Measurements from ENCODE around the gene TFDP2.
A peak's percentile ranks its signal among the peaks of the same experiment; 100 is the strongest.
"Not testable (repeated sequence)": the region's sequence is repeated elsewhere in the genome, so short reads cannot be mapped to it uniquely, and the experiment has no call there.

TFDP2 gene

DNA sequence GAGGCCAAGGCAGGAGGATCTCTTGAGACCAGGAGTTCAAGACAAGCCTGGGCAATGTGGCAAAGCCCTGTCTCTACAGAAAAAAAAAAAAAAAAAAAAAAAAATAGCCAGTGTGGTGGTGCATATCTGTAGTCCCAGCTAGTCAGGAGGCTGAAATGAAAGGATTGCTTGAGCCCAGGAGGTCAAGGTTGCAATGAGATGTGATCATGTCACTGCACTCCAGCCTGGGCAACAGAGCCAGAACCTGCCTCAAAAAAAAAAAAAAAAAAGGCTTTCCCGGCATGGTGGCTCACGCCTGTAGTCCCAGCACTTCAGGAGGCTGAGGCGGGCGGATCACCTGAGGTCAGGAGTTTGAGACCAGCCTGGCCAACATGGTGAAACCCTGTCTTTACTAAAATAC is 73.7 kb downstream of the TFDP2 start:
- not testable (repeated sequence) for DNase-seq (ENCODE audit: low read depth, low spot score)

DNA sequence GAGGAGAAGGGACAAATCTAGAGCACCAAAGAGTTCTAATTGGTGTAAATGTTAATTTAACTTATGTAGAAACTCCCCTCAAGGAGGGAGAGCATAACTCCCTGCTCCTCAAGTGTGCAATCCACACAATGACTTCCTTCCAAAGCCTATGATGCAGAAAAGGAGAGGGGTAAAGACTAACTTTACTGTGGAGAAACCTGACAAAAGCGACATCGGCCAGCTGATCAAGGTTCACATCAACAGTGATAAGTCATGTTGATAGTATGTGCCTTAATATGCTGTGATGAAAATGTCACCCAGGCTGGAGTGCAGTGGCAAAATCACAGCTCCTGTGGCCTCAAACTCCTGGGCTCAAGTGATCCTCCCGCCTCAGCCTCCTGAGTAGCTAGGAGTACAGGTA is 76.5 kb downstream of the TFDP2 start:
- no peak for DNase-seq (ENCODE audit: low read depth, low spot score)

DNA sequence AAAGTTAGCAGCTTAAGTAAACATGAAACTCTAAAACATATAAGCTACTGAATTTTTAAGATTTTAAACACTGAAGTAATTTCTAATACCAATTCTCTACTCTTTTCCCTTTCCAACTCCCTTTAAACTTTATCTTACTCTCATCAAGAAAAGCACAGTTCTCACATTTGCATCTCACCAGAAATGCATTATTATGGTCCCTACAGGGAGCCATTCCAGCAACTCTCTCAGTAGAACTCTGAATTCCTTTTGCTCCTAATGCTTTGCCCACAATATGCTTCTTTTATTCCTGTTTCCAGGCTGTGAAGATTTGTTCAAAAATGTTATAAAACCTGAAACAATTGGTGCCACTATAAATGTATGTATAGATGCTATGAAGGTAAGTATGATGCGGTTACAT is 83.4 kb downstream of the TFDP2 start:
- DNase-seq (ENCODE audit: low read depth, low spot score): no peak

DNA sequence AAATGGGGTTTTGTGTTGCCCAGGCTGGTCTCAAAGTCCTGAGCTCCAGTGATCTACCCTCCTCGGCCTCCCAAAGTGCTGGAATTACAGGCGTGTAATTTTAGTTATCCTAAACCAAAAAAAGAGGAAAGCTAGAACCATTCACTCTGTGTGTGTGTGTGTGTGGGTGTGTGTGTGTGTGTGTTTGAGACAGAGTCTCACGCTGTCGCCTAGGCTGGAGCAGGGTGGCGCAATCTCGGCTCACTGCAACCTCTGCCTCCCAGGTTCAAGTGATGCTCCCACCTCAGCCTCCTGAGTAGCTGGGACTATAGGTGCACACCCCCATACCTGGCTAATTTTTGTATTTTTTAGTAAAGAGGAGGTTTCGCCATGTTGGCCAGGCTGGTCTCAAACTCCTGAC is 84.0 kb downstream of the TFDP2 start:
- no peak for DNase-seq (ENCODE audit: low read depth, low spot score)

DNA sequence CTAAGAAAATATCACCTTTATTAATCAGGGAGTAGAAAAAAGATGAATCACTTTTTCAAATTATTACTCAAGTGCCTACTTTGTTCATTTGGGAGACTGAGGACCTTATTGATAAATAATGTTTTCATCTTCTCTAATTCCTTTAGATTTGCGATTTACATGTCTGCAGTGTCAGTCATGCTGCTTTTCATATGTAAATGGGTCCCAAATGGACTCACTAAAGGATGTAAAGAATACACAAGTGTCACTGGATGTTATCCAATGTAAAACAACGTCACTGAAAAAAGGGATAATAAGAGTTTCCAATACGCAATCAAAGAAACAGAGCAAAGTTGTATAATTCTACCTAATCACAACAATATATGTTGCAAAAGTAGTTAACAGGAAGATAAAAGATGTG is 84.9 kb downstream of the TFDP2 start:
- no peak for DNase-seq (ENCODE audit: low read depth, low spot score)

DNA sequence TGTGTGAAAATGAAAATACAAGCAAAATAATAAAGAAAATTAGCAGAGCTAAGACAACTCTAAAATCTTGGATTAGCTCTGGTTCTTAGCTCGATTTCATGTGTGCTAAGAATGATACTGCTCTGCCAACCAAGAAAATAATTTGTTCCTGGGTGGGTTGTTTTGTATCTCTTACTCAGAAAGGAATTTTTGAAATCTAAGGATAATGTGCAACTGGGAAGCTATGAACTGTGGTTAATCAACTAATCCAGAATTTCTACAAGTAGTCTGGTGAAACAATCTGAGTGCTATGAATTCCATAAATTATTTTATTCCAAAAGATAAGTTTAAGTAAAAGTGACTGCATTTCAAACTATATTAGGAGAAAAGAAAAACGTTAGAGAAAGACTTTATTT is 92.0 kb downstream of the TFDP2 start:
- DNase-seq (ENCODE audit: low read depth, low spot score): no peak

DNA sequence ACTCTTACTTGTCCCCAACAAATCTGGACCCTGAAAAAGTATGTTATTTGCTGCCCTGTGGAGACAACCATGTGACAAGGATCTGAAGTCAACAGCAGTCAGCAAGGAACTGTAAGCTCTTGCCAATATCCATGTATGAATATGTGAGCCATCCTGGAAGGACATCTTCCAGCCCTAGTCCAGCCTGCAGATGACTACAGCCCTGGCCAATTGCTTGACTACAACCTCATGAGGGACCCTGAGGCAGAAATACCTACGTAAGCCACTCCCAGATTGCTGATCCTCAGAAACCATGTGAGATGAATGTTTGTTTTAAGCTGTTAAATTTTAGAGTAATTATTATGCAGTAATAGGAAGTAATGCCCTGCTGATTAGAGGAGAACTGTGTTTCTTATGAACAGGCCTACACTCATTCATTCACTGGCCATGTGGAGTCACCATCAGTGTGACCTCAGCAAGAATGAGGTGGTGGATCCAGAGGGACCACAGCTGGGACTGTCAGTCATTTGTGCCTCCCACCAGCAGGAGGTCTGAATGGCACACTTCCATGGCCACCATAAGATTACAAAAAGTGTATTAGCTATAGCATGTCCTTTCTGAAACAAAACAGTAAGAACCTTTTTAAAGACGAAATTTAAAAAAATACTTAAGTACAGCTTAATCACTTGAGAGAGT is 92.6 kb downstream of the TFDP2 start:
- no peak for DNase-seq (ENCODE audit: low read depth, low spot score)

DNA sequence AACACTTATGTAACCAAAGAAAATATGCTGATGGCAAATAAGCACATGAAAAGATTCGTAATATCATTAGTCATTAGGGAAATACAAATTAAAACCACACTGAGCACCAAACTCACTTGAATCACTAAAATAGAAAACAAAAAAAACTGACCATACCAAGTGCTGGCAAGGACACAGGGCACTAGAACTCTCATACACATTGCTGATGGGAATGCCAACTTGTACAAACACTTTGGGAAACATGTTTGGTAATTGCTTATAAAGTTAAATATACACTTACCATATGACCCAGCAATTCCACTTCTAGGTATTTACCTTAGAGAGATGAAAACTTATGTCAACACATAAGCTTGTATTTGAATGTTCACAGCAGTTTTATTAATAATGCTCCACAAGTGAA is 95.5 kb downstream of the TFDP2 start:
- no peak for DNase-seq (ENCODE audit: low read depth, low spot score)

DNA sequence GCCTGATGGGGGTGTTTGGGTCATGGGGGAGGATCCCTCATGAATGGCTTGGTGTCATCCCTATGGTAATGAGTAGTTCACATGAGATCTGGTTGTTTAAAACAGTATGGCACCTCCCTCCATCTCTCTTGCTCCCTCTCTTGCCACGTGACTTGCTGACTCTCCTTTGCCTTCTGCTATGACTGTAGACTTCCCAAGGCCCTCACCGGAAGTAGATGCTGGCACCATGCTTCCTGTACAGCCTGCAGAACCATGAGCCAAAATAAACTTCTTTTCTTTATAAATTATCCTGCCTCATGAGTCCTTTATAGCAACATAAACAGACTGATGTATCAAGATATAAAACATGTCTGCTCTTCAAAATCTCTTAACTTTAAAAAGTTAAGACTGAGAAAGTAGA is 96.1 kb downstream of the TFDP2 start:
- DNase-seq (ENCODE audit: low read depth, low spot score): no peak

DNA sequence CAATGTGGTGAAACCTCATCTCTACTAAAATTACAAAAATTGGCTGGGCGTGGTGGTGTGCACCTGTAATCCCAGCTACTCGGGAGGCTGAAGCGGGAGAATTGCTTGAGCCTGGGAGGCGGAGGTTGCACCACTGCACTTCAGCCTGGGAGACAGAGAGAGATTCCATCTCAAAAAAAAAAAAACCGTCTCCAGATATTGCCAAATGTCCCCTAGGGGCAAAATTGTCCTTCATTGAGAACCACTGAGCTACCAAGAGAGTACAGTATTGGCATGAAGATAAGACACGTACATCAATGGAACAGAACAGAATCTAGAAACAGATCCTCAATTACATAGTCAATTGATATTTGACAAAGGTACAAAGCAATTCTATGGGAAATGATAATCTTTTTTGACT is 98.0 kb downstream of the TFDP2 start:
- no peak for DNase-seq (ENCODE audit: low read depth, low spot score)

DNA sequence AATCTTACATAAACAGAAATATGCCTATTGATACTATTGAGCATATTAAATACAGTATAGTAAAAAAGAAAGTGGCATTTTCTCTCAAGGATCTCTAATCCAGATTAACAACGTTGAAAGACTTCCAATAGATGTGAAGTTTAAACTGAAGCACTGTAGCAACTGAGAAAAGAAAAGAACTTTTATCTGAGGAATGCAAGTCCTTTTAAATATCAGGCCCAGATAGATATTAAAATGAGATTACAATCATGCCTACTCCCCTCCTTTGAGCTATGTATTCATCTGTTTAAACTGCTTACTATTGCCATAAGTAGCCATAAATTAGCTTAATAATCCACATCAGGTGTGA is 102.3 kb downstream of the TFDP2 start:
- no peak for DNase-seq (ENCODE audit: low read depth, low spot score)

DNA sequence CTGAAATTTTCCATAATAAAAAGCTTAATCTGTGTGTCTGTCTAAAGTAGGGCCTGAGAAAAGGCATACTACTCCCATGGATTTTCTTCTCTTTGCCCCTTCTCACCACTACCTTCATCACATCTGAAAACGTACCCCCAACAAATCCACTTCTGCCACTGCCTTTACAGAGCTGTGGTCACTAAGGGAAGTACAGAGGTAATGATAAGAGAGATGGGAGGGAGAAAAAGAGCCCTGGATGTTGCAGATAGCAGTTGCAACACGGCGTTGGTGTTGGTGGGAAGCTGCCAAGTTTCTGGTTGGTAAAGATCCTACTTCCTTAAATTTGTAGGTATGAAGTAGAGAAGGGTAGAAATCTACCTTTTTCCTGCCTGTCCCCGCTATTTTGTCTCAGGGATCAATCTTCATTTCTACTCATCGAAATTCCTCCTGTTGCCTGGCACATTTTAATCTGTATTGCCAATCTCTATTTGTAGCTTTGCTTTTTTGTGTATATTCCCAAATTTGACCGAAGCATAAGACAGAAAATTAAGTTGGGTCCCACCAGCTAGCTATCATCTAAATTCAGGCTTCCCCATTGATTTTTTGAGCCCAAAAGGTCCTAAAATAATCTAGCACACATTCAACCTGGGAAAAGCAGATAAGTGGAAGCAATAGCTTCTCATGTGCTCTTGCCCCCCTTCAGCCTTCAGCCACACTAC is 102.9 kb downstream of the TFDP2 start:
- no peak for DNase-seq (ENCODE audit: low read depth, low spot score)

DNA sequence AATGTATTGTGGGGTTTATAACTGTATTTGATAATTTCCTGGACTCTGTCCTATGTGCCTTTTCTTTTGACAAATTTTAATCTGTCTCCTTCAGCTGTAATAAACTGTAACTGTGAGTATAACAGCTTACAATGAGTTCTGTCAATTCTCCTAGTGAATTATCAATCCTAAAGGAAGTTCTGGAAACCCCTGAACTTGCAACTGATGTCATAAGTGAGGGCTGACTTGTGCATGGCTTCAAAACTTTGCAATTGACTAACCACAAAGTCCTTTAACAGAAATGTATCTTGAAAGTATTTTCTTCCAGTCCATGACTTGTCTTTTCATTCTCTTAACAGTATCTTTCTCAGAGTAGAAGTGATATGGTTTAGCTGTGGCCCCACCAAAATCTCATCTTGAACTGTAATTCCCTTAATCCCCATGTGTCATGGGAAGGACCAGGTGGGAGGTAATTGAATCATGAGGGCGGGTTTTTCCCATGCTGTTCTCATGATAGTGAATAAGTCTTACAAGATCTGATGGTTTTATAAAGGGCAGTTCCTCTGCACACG is 108.3 kb downstream of the TFDP2 start:
- no peak for DNase-seq (ENCODE audit: low read depth, low spot score)

DNA sequence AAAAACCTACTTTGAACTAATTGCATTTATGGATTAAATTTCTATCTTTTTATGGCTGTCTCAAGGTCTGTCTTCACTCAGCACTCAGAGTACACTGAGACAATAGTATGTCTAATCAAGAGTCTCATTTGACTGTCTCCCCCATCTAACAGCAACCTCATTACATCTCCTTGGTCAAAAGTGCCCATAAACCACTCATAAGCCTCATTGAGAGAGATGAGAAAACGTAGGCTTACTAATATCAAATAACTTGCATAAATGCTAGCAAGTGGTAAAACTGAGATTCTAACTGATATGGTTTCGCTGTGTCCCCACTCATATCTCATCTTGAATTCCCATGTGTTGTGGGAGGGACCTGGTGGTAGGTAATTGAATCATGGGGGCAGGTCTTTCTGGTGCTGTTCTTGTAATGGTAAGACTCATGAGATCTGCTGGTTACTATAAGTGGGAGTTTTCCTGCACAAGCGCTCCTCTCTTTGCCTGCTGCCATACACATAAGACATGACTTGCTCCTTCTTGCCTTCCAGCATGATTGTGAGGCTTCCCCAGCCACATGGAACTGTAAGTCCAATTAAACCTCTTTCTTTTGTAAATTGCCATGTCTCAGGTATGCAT is 113.9 kb downstream of the TFDP2 start:
- DNase-seq (ENCODE audit: low read depth, low spot score): no peak

DNA sequence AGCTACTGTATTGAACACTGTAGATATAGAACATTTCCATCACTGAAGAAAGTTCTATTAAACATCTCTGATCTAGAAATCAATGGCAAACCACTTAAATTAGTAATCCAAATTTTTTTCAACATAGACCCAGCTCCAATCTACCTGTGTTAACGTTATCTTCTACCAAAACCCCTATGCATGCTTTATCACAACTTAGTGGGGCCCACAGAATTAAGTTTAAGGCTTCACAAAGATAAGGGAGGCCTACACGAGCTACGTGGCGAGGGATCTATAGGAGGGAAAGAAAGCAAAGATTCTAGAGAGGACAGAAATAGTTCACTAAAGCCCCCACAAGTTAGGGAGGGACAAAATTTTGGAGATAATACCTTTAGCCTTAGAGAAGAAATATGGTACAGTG is 116.1 kb downstream of the TFDP2 start:
- no peak for DNase-seq (ENCODE audit: low read depth, low spot score)

DNA sequence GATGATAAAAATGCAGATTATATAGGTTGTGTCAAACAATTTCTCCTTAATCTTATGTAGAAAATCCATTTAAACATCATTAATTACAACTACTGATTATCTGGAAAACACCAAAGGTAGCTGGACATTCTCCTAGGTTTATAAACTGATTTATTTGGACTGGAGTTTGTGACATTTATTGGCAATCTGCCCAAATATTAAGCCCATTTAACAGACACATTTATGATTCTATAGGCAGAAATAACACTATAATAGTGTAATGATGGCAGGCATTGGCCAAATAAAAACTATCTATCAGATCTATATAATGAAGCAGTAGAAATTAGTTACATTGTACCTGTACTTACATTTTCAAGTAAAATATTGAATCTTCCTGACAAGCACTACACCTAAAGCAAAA is 117.8 kb downstream of the TFDP2 start:
- no peak for DNase-seq (ENCODE audit: low read depth, low spot score)

DNA sequence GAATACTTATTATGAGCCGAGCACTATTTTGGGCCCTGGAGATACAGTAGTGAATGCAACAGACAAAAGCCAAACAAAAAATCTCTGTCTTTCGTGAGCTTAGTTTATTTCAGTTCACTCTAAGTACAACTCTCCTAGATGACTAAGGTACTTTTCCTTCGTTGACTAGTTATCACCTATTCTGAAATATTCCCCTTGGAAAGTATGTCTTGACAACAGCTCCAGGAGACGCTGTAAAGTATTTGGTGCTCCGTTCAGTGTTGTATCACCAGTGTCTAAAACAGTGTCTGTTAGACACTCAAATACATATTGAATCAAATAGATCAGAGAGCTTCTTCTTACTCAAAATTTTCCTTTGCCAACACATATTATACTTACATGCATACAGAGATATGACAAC is 119.6 kb downstream of the TFDP2 start:
- no peak for DNase-seq (ENCODE audit: low read depth, low spot score)

DNA sequence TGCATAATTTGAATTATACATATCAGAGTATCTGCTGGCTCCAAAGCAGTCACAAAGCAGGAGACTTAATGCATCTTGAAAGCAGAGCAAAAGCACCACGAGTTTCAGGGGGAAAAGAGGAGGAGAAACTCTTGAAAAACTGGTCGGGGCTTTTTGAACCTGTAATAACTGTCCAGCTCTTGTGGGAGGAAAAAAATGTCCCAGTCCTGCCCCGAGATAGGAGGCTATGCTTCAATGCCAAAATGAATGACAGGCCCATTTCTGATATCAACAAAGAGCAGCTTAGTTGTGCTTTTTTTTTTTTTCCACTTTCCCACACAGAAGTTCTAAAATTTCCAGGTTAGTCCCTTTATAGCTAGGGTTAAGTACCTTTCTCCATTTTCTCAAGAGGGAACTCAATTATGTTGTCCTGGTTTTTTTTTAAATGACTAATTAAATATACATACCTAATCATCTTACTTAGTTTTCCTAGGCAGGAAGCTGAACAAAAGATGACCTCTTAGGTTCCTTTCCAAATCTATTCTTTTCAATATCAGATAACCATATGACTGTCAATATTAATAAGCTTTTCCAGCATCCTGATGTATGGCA is 120.2 kb downstream of the TFDP2 start:
- DNase-seq (ENCODE audit: low read depth, low spot score): no peak

DNA sequence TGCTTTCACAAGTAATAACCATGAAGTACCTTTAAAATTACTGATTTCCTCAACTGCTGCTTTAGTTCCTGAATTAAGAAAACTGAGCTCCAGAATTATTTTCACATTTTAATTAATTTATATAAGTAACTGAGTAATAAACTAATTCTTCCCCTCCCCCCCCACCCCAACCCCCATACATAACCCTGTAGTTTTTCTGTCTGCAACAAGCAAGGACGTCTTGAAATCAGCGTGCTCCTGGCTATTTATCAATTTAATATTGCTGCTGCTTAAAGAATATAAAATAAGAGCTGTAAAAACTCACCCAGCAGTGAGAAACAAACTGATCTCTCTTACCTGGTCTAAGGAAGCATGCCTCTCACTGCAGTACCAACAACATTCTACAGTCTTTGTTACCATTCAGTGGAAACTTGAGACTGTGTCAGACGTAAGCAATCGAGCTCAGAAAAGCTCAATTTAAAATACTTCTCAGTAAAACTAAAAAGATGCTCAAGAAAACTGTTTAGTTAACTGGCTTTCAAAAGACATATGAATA is 121.0 kb downstream of the TFDP2 start:
- peak; percentile 65 for DNase-seq (ENCODE audit: low read depth, low spot score)

DNA sequence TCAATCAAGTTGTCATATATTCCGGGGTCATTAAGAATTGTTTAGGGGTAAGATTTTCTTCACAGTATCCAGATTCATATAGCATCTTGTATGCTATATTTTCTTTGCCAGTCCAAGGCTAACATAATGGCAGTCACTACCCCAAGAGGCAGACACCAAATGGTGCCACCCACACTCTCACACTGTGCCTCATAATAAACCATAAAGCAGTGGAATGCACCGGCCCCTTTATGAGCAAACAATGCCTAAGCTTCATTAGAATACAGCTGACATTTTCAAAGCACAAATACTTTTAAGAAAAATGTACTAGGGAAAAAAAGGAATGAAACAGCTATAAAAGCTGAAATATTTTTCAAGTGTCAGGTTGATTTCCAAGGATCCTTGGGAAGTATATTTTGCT is 121.6 kb downstream of the TFDP2 start:
- DNase-seq (ENCODE audit: low read depth, low spot score): no peak

DNA sequence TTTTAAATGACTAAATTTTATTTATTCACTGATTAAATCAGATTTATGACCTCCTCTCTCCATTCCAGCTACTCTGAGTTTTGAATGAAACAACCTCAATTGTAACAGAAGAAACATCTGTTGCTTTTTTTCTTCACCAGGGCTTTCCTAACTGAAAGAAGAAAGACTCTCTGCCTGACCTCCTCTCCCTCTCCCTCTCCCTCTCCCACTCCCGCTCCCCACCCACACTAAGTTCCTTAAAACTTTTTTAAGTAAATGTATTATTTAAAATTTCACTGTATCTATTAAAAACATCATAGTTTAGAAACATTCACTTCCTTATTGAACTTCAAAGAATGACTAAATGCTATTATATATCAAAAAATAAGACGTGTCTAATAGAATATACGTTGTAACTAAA is 122.0 kb downstream of the TFDP2 start:
- no peak for DNase-seq (ENCODE audit: low read depth, low spot score)

DNA sequence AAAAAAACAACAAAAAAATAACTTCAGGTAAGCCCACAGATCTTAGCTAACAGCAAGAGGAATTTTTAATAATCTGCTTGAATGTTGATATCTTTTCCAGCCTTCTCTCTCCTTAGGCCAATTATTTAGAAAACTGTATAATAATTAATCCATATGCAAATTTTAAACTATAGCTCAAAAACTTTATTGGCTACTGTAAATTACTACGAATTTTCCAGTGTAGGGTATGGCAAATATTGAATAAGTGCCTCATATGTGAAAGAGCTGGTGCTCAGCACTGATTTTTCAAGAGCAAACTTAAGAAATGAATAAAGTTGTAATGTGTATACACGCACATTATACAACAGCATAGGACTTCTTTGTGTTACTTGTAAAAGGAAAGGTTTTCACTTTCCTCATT is 123.0 kb downstream of the TFDP2 start:
- no peak for DNase-seq (ENCODE audit: low read depth, low spot score)

All from smooth muscle cell of the brain vasculature (primary cell).